Upper lobe of left lung (tissue), 4 donors: Measurements from ENCODE around the gene SPNS1.

Experiments
- CTCF ChIP-seq, 6 experiments: fragments of 450-650 bp in 4 of 6; fragments of 200-600 bp in 2 of 6; sonication (generic) in 2 of 6; IDR thresholded peaks; one replicate each; pipeline ENCODE4 v1.5.1; 2016 to 2019; ENCODE audit warnings: antibody characterized with exemption in 6 of 6
- EP300 ChIP-seq, 4 donors: sonication (generic); formaldehyde crosslinking; IDR thresholded peaks; one replicate each; pipeline ENCODE4 v1.5.1; 2017; ENCODE audit warnings: antibody characterized with exemption in 4 of 4, control low read depth in 2 of 4
- POLR2A ChIP-seq, 4 donors: fragments of 450-650 bp; IDR thresholded peaks; one replicate each; pipeline ENCODE4 v1.5.1; 2016 to 2017; ENCODE audit warnings: antibody characterized with exemption in 4 of 4, mild to moderate bottlenecking in 2 of 4
- POLR2AphosphoS5 ChIP-seq, 2 donors: sonication (generic); formaldehyde crosslinking; IDR thresholded peaks; one replicate each; pipeline ENCODE4 v1.5.1; 2017; ENCODE audit warnings: antibody characterized with exemption in 2 of 2

DNA sequence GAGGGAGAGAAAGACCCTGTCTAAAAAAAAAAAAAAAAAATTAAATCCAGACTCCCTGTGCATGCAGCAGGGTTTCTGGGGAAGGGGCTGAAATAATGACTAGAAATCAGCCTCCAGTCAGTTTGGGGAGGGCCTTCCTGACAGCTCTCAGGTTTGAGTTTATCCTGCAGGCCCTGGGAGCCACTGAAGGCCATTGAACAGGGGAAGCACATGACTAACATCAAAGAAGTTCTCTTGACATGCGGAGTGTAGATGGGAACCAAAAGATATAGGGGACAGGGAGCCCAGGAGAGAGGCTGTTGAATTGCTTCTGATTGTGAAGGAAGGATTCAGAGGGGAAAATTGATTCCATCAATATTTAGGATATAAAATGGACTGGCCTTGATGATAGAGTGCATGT is 46.8 kb upstream of the SPNS1 start:
- TF ChIP-seq CTCF (IDR thresholded peaks at IDR 0.05) (no peak), POLR2A (IDR thresholded peaks at IDR 0.05) (no peak), EP300 (IDR thresholded peaks at IDR 0.05) (no peak), POLR2AphosphoS5 (IDR thresholded peaks at IDR 0.05) (no peak)
